ENCODE results near the gene PLEKHA4.
"Not testable (repeated sequence)": the region's sequence is repeated elsewhere in the genome, so short reads cannot be mapped to it uniquely, and the experiment has no call there.

Gene PLEKHA4

GRCh38 chr19:48867123-48867745 lies 1.2 kb downstream of the PLEKHA4 start:
- DNase-seq (ENCODE audit: insufficient read length, low spot score) = no peak
- FAIRE-seq = no peak

- FAIRE-seq (no peak), DNase-seq (ENCODE audit: insufficient read length, low spot score) (no peak)
Observed at GRCh38 chr19:48866692-48867091, 1.7 kb downstream of the PLEKHA4 start.

- no peak for DNase-seq (ENCODE audit: insufficient read length, low spot score)
- no peak for FAIRE-seq
Observed at GRCh38 chr19:48862827-48863226, 5.6 kb downstream of the PLEKHA4 start.

- FAIRE-seq = no peak
- no peak for DNase-seq (ENCODE audit: insufficient read length, low spot score)
Observed at GRCh38 chr19:48861313-48861712, 7.1 kb downstream of the PLEKHA4 start.

GRCh38 chr19:48859711-48860572 lies 8.5 kb downstream of the PLEKHA4 start:
- FAIRE-seq (no peak), DNase-seq (ENCODE audit: insufficient read length, low spot score) (no peak)

GRCh38 chr19:48858984-48859710 lies 9.3 kb downstream of the PLEKHA4 start:
- no peak for FAIRE-seq

GRCh38 chr19:48856921-48857320 lies 11.5 kb downstream of the PLEKHA4 start:
- DNase-seq (ENCODE audit: insufficient read length, low spot score) (no peak), FAIRE-seq (no peak)

More at GRCh38 chr19:48858984-48859710, 9.3 kb downstream of the PLEKHA4 start:
- no peak for DNase-seq (ENCODE audit: insufficient read length, low spot score)

GRCh38 chr19:48854103-48854502 lies 14.3 kb downstream of the PLEKHA4 start:
- no peak for FAIRE-seq
- no peak for DNase-seq (ENCODE audit: insufficient read length, low spot score)

GRCh38 chr19:48853483-48853882 lies 14.9 kb downstream of the PLEKHA4 start:
- DNase-seq (ENCODE audit: insufficient read length, low spot score) = no peak
- FAIRE-seq = no peak

- FAIRE-seq = no peak
- no peak for DNase-seq (ENCODE audit: insufficient read length, low spot score)
Observed at GRCh38 chr19:48852292-48852691, 16.1 kb downstream of the PLEKHA4 start.

- not testable (repeated sequence) for FAIRE-seq; DNase-seq (ENCODE audit: insufficient read length, low spot score)
Observed at GRCh38 chr19:48846659-48847058, 21.8 kb downstream of the PLEKHA4 start.

GRCh38 chr19:48845384-48845783 lies 23.0 kb downstream of the PLEKHA4 start:
- no peak for DNase-seq (ENCODE audit: insufficient read length, low spot score)
- FAIRE-seq = no peak

- DNase-seq (ENCODE audit: insufficient read length, low spot score) (no peak), FAIRE-seq (no peak)
Observed at GRCh38 chr19:48844472-48844871, 23.9 kb downstream of the PLEKHA4 start.

GRCh38 chr19:48842789-48843162 lies 25.6 kb downstream of the PLEKHA4 start:
- DNase-seq (ENCODE audit: insufficient read length, low spot score) (peak; percentile 61), FAIRE-seq (no peak)

GRCh38 chr19:48841571-48841970 lies 26.8 kb downstream of the PLEKHA4 start:
- FAIRE-seq = no peak
- DNase-seq (ENCODE audit: insufficient read length, low spot score) = no peak

- no peak for FAIRE-seq
Observed at GRCh38 chr19:48841047-48841446, 27.4 kb downstream of the PLEKHA4 start.

GRCh38 chr19:48837687-48838086 lies 30.7 kb downstream of the PLEKHA4 start:
- FAIRE-seq = no peak

More at GRCh38 chr19:48841047-48841446, 27.4 kb downstream of the PLEKHA4 start:
- no peak for DNase-seq (ENCODE audit: insufficient read length, low spot score)

GRCh38 chr19:48837051-48837524 lies 31.3 kb downstream of the PLEKHA4 start:
- FAIRE-seq (peak; percentile 83), DNase-seq (ENCODE audit: insufficient read length, low spot score) (peak; percentile 97)

More at GRCh38 chr19:48837687-48838086, 30.7 kb downstream of the PLEKHA4 start:
- DNase-seq (ENCODE audit: insufficient read length, low spot score) = no peak

GRCh38 chr19:48836089-48837017 lies 32.1 kb downstream of the PLEKHA4 start, which contains the start of gene HSD17B14:
HSD17B14 (minus strand) TSS chr19:48836491; CDS start chr19:48836411, 80 bp downstream.
- no peak for FAIRE-seq
- DNase-seq (ENCODE audit: insufficient read length, low spot score) = no peak

- FAIRE-seq (peak; percentile 77), DNase-seq (ENCODE audit: insufficient read length, low spot score) (peak; percentile 90)
Observed at GRCh38 chr19:48835734-48836088, 32.7 kb downstream of the PLEKHA4 start.

Measured in HTR-8/SVneo (cell line).